ENCODE measurements around the gene SMIM10L2A.
"Not testable (repeated sequence)": the region's sequence is repeated elsewhere in the genome, so short reads cannot be mapped to it uniquely, and the experiment has no call there.

The SMIM10L2A gene

GRCh38 chrX:135423173-135423864 is 1.6 kb downstream of the SMIM10L2A start:
- H3K27ac ChIP-seq (replicated peaks); DNase-seq (ENCODE audit: low read depth in 1 of 2, low spot score in 1 of 2); H3K27me3 ChIP-seq (ENCODE audit: insufficient read depth, poor library complexity, severe bottlenecking); H3K4me3 ChIP-seq (replicated peaks; ENCODE audit: insufficient read depth, low read length): not testable (repeated sequence)

- TF ChIP-seq GABPA (IDR thresholded peaks at IDR 0.05; ENCODE audit: low read depth), result no peak
- no peak for TF ChIP-seq CTCF (IDR thresholded peaks at IDR 0.05; ENCODE audit: insufficient read depth, low read length)
- TF ChIP-seq POLR2AphosphoS5 (IDR thresholded peaks at IDR 0.05; ENCODE audit: low read depth), result no peak
- no peak for TF ChIP-seq SPI1 (IDR thresholded peaks at IDR 0.05; ENCODE audit: borderline replicate concordance, low read depth)
- TF ChIP-seq REST (IDR thresholded peaks at IDR 0.05; ENCODE audit: insufficient replicate concordance, low read depth), result no peak
- no peak for DNase-seq (ENCODE audit: low read depth in 1 of 2, low spot score in 1 of 2)
- Histone ChIP-seq H3K27ac (replicated peaks) (no peak overlapping the region), H3K4me3 (replicated peaks; ENCODE audit: insufficient read depth, low read length) (no peak overlapping the region), H3K27me3 (ENCODE audit: insufficient read depth, poor library complexity, severe bottlenecking) (no peaks in the 10 kb centered on the region)
These were observed 2.7 kb downstream of the SMIM10L2A start for GRCh38 chrX:135424469-135424868.

GRCh38 chrX:135425026-135425965 is 3.6 kb downstream of the SMIM10L2A start:
- no peak overlapping the region for H3K4me3 ChIP-seq (replicated peaks; ENCODE audit: insufficient read depth, low read length)
- no peak for DNase-seq (ENCODE audit: low read depth in 1 of 2, low spot score in 1 of 2)
- H3K27ac ChIP-seq (replicated peaks), result no peak overlapping the region
- no peaks in the 10 kb centered on the region for H3K27me3 ChIP-seq (ENCODE audit: insufficient read depth, poor library complexity, severe bottlenecking)
- TF ChIP-seq POLR2AphosphoS5 (IDR thresholded peaks at IDR 0.05; ENCODE audit: low read depth) (no peak), SPI1 (IDR thresholded peaks at IDR 0.05; ENCODE audit: borderline replicate concordance, low read depth) (no peak)

GRCh38 chrX:135429429-135429828 is 7.7 kb downstream of the SMIM10L2A start:
- no peak for TF ChIP-seq GABPA (IDR thresholded peaks at IDR 0.05; ENCODE audit: low read depth)
- no peak for TF ChIP-seq SPI1 (IDR thresholded peaks at IDR 0.05; ENCODE audit: borderline replicate concordance, low read depth)
- Histone ChIP-seq H3K4me3 (replicated peaks; ENCODE audit: insufficient read depth, low read length) (no peak overlapping the region), H3K27me3 (ENCODE audit: insufficient read depth, poor library complexity, severe bottlenecking) (no peaks in the 10 kb centered on the region), H3K27ac (replicated peaks) (no peak overlapping the region)
- DNase-seq (ENCODE audit: low read depth in 1 of 2, low spot score in 1 of 2), result no peak

- no peak for DNase-seq (ENCODE audit: low read depth in 1 of 2, low spot score in 1 of 2)
- H3K27me3 ChIP-seq (ENCODE audit: insufficient read depth, poor library complexity, severe bottlenecking), result no peaks in the 10 kb centered on the region
- H3K27ac ChIP-seq (replicated peaks), result no peak overlapping the region
- H3K4me3 ChIP-seq (replicated peaks; ENCODE audit: insufficient read depth, low read length), result no peak overlapping the region
- TF ChIP-seq POLR2AphosphoS5 (IDR thresholded peaks at IDR 0.05; ENCODE audit: low read depth) (no peak), SPI1 (IDR thresholded peaks at IDR 0.05; ENCODE audit: borderline replicate concordance, low read depth) (no peak), REST (IDR thresholded peaks at IDR 0.05; ENCODE audit: insufficient replicate concordance, low read depth) (no peak), GABPA (IDR thresholded peaks at IDR 0.05; ENCODE audit: low read depth) (no peak), CTCF (IDR thresholded peaks at IDR 0.05; ENCODE audit: insufficient read depth, low read length) (no peak)
These were observed 10.1 kb downstream of the SMIM10L2A start for GRCh38 chrX:135431886-135432285.
